Nephron (organoid): ENCODE results near the gene FSTL4.
"Not testable (repeated sequence)": the region's sequence is repeated elsewhere in the genome, so short reads cannot be mapped to it uniquely, and the experiment has no call there.

Experiments used
- H3K27ac Mint-ChIP-seq, 3 experiments: 2 replicates each; pipeline ENCODE4 v1.8.0; 2020; ENCODE audit warnings: mixed read lengths in 3 of 3, mild to moderate bottlenecking in 2 of 3, moderate library complexity in 1 of 3
- H3K27me3 Mint-ChIP-seq: 2 replicates; pipeline ENCODE4 v1.8.0; 2021; ENCODE audit warnings: low read depth, mild to moderate bottlenecking, moderate library complexity, mixed read lengths
- H3K36me3 Mint-ChIP-seq: 2 replicates; pipeline ENCODE4 v1.8.0; 2020; ENCODE audit warnings: low read depth, mixed read lengths
- H3K4me1 Mint-ChIP-seq: 2 replicates; pipeline ENCODE4 v1.8.0; 2020; ENCODE audit warnings: mixed read lengths
- H3K4me3 Mint-ChIP-seq, 3 experiments: 2 replicates each; pipeline ENCODE4 v1.8.0; 2020; ENCODE audit warnings: mild to moderate bottlenecking in 3 of 3, mixed read lengths in 3 of 3, moderate library complexity in 2 of 3
- H3K9me3 Mint-ChIP-seq: 2 replicates; pipeline ENCODE4 v1.8.0; 2020; ENCODE audit warnings: mixed read lengths
- TF ChIP-seq, protein P1 (sequence below), 3 experiments: fragments of 200-600 bp; sonication (generic); IDR thresholded peaks; one replicate each; pipeline ENCODE4 v1.5.0; 2021; ENCODE audit warnings: antibody characterized with exemption in 3 of 3; ENCODE audit not compliant: unreplicated experiment in 3 of 3

Gene FSTL4

DNA sequence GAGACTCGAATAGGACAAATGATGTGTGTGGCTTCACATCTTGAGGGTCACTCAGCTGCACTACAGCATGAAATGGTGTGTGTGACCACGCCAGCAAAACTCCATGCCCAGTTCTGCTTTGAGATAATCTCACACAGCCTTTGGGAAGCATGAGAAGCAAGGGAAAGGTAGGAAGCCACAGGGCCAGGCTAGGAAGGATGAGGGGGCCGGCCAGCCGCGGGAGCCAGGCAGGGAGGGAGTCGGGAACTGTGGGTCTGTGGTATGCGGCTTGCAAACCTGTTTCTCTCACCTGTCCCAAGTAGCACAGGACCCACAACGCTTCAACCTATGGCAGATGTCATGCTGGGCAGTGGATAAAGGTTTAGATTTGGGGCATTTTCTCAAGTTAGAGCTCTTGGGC lies 418.5 kb downstream of the FSTL4 start:
- Mint-ChIP-seq H3K27ac (no peak overlapping the region), H3K27me3 (peaks cover 18% of the 10 kb centered on the region), H3K9me3 (no peaks in the 10 kb centered on the region), H3K36me3 (no peaks in the 10 kb centered on the region), H3K4me1 (peaks cover 11% of the 10 kb centered on the region), H3K4me3 (no peak overlapping the region)
- TF ChIP-seq, protein P1, sequence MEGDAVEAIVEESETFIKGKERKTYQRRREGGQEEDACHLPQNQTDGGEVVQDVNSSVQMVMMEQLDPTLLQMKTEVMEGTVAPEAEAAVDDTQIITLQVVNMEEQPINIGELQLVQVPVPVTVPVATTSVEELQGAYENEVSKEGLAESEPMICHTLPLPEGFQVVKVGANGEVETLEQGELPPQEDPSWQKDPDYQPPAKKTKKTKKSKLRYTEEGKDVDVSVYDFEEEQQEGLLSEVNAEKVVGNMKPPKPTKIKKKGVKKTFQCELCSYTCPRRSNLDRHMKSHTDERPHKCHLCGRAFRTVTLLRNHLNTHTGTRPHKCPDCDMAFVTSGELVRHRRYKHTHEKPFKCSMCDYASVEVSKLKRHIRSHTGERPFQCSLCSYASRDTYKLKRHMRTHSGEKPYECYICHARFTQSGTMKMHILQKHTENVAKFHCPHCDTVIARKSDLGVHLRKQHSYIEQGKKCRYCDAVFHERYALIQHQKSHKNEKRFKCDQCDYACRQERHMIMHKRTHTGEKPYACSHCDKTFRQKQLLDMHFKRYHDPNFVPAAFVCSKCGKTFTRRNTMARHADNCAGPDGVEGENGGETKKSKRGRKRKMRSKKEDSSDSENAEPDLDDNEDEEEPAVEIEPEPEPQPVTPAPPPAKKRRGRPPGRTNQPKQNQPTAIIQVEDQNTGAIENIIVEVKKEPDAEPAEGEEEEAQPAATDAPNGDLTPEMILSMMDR (IDR thresholded peaks at IDR 0.05; ENCODE audit: unreplicated experiment in 3 of 3) = no peak

DNA sequence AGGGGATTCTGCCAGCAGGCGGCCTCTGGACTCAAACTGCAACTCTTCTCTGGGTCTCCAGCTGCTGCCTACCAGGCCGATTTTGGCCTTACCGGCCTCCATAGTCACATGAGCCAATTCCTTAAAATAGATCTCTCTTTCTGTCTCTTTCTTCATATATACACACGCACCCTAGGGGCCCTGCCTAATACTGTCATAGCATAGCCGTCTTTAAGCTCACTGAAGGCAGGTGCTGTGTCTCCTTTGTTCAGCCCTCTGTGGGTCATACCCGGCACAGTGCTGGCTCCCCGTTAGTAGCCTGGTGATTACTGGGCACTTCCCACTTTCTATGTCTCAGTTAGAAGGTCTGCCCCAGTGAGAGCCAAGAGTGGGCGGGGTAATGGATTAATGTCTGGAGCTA lies 419.6 kb downstream of the FSTL4 start:
- Mint-ChIP-seq H3K36me3 (no peaks in the 10 kb centered on the region), H3K4me3 (no peak overlapping the region), H3K9me3 (no peaks in the 10 kb centered on the region), H3K4me1 (peaks cover 11% of the 10 kb centered on the region), H3K27ac (no peak overlapping the region), H3K27me3 (peaks cover 18% of the 10 kb centered on the region)
- TF ChIP-seq, protein P1 (IDR thresholded peaks at IDR 0.05; ENCODE audit: unreplicated experiment in 3 of 3) = no peak

DNA sequence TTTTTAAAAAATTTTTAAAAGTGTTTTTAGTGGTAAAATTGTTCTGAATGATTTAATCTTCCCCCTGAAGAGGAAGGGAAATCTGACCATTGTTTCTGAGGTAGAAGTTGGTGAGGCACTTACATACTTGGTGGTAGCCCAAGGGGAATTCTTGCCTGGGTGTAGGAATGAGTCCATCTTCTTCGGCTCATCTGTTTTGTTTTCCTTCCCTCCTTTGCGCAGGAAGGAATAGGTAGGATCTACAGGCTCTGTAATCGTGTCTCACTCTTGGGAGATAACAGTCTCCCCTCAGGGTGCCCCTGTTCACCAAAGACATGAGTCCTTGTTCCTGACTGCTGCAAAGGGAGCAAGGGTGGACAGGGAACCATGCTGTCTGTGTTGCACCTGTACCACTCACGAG lies 422.5 kb downstream of the FSTL4 start:
- peaks cover 7% of the 10 kb centered on the region for H3K27me3 Mint-ChIP-seq
- no peak overlapping the region for H3K4me3 Mint-ChIP-seq
- no peak overlapping the region for H3K27ac Mint-ChIP-seq
- no peaks in the 10 kb centered on the region for H3K4me1 Mint-ChIP-seq
- no peaks in the 10 kb centered on the region for H3K36me3 Mint-ChIP-seq
- H3K9me3 Mint-ChIP-seq = no peaks in the 10 kb centered on the region
- TF ChIP-seq, protein P1 (IDR thresholded peaks at IDR 0.05; ENCODE audit: unreplicated experiment in 3 of 3) = no peak

DNA sequence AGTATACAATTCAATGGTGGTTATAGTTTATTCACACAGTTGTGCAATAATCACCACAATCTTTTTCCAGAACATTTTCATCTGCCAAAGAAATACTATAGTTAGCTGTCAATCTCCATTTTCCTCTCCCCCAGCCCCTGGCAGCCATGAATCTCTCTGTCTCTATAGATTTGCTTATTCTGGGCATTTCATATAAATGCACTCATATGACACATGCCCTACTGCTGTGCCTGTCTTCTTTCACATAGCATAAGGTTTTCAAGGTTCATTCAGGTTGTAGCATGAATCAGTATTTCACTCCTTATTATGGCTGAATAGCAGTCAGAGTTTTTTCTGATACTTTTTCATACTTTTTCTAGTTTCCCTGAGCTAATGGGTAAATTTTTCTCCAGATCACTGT lies 432.9 kb downstream of the FSTL4 start:
- Mint-ChIP-seq H3K27ac (no peak overlapping the region), H3K9me3 (no peaks in the 10 kb centered on the region), H3K4me3 (no peak overlapping the region), H3K27me3 (peaks cover 4% of the 10 kb centered on the region), H3K4me1 (no peaks in the 10 kb centered on the region), H3K36me3 (no peaks in the 10 kb centered on the region)
- TF ChIP-seq, protein P1 (IDR thresholded peaks at IDR 0.05; ENCODE audit: unreplicated experiment in 3 of 3) = no peak

DNA sequence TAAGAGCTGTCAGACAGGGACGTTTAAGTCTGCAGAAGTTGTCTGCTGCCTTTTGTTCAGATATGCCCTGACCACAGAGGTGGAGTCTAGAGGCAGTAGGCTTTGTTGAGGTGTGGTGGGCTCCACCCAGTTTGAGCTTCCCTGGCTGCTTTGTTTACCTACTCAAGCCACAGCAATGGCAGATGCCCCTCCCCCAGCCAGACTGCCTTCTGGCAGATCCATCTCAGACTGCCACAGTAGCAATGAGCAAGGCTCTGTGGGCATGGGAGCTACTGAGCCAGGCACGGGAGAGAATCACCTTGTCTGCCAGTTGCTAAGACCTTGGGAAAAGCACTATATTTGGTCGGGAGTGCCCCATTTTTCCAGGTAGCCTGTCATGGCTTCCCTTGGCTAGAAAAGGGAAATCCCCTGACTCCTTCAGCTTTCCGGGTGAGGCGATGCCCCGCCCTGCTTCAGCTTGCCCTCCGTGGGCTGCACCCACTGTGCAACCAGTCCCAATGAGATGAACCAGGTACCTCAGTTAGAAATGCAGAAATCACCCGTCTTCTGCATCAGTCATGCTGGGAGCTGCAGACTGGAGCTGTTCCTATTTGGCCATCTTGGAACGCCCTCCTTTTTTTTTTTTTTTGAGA lies 441.5 kb downstream of the FSTL4 start:
- not testable (repeated sequence) for H3K4me3 Mint-ChIP-seq, H3K36me3 Mint-ChIP-seq, H3K4me1 Mint-ChIP-seq, H3K27ac Mint-ChIP-seq
- Mint-ChIP-seq H3K9me3 (peaks cover 21% of the 10 kb centered on the region), H3K27me3 (peaks cover 15% of the 10 kb centered on the region)

DNA sequence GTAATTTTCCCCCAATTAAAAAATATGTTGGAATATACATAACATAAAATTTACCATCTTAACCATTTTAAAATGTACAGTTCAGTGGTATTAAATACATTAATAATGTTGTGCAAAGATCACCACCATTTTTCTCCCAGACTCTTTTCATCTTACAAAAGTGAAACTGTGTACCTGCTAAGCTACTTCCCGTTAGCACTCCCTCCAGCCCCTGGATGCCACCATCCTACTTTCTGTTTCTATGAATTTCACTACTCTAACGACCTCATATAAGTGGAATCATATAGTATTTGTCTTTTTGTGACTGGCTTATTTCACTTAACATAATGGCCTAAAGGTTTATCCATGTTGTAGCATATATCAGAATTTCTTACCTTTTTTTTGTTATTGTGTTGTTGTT lies 447.6 kb downstream of the FSTL4 start:
- no peaks in the 10 kb centered on the region for H3K4me1 Mint-ChIP-seq
- H3K36me3 Mint-ChIP-seq = peaks cover under 1% of the 10 kb centered on the region
- no peak overlapping the region for H3K4me3 Mint-ChIP-seq
- H3K27ac Mint-ChIP-seq = no peak overlapping the region
- H3K9me3 Mint-ChIP-seq = peaks cover 18% of the 10 kb centered on the region
- TF ChIP-seq, protein P1 (IDR thresholded peaks at IDR 0.05; ENCODE audit: unreplicated experiment in 3 of 3) = no peak
- H3K27me3 Mint-ChIP-seq = peaks cover 13% of the 10 kb centered on the region
